ENCODE data around the gene H6PD.

H6PD gene

DNA sequence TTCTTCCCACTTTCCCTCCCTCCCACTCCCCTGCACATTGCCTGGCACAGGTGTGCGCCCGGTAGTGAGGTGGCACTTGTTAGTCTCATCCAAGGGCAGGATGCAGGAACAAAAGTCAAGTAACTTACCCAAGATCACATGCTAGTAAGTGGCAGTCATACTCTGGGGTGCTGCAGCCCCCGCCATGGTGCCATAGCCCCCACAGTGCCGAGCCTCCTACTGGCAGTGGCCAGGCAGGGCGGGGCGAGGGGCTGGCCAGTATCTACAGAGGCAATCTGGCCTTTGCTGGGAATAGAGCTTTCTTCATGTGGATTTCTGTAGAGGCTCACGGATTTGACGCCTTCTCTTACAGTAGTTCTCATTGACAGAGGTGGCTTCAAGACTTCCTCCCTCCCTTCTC lies 26.9 kb downstream of the H6PD start:
- DNase-seq = no peak

DNA sequence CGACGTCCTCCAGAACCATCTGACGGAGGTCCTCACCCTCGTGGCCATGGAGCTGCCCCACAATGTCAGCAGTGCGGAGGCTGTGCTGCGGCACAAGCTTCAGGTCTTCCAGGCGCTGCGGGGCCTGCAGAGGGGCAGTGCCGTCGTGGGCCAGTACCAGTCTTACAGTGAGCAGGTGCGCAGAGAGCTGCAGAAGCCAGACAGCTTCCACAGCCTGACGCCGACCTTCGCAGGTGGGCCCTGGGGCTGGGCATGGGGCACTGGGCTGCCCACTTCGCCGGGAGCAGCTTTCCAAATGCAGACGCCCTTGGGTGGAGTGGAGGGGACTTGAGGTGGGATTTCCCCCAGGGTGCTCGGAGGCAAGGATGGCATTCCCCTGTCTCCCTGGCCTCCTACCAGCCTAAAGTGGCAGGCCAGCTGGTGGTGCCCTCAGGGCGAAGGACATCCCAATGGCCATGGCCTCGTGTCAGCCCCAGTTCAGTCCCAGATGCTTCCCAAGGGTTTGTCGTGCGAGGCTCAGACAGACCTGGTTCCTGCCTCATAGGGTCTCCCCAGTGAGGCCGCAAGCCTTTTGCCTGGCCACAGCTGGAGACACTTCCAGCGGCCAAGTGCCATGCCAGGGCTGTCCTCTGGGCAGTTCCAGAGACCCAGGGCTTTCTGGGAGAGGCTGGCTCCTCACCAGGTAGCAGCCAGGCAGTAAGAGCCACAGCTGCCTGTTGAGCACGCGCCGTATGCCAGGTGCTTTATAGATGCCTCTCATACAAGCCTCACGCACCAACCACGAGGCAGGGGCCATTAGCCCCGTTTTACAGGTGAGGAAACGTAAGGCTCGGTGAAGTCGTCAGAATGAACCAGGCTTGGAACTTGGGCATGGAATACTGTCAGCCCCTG lies 27.8 kb downstream of the H6PD start:
- no peak for DNase-seq

DNA sequence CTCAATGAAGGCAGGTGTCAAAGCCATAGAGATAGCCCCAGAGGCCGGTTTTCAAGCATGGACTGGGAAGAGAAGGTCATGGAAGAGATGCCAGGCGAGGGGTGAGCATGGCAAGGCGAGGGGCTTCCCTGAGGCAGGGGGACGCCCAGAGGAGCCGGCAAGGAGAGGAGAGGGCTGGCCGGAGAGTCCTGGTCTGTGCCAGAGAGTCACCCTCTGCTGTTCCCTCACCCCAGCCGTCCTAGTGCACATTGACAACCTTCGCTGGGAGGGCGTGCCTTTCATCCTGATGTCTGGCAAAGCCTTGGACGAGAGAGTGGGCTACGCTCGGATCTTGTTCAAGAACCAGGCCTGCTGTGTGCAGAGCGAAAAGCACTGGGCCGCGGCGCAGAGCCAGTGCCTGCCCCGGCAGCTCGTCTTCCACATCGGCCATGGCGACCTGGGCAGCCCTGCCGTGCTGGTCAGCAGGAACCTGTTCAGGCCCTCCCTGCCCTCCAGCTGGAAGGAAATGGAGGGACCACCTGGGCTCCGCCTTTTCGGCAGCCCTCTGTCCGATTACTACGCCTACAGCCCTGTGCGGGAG lies 28.8 kb downstream of the H6PD start:
- DNase-seq = no peak

DNA sequence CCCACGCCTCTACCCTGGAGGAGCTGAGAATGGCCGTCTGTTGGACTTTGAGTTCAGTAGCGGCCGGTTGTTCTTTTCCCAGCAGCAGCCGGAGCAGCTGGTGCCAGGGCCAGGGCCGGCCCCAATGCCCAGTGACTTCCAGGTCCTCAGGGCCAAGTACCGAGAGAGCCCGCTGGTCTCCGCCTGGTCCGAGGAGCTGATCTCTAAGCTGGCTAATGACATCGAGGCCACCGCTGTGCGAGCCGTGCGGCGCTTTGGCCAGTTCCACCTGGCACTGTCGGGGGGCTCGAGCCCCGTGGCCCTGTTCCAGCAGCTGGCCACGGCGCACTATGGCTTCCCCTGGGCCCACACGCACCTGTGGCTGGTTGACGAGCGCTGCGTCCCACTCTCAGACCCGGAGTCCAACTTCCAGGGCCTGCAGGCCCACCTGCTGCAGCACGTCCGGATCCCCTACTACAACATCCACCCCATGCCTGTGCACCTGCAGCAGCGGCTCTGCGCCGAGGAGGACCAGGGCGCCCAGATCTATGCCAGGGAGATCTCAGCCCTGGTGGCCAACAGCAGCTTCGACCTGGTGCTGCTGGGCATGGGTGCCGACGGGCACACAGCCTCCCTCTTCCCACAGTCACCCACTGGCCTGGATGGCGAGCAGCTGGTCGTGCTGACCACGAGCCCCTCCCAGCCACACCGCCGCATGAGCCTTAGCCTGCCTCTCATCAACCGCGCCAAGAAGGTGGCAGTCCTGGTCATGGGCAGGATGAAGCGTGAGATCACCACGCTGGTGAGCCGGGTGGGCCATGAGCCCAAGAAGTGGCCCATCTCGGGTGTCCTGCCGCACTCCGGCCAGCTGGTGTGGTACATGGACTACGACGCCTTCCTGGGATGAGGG lies 29.7 kb downstream of the H6PD start:
- DNase-seq = no peak

DNA sequence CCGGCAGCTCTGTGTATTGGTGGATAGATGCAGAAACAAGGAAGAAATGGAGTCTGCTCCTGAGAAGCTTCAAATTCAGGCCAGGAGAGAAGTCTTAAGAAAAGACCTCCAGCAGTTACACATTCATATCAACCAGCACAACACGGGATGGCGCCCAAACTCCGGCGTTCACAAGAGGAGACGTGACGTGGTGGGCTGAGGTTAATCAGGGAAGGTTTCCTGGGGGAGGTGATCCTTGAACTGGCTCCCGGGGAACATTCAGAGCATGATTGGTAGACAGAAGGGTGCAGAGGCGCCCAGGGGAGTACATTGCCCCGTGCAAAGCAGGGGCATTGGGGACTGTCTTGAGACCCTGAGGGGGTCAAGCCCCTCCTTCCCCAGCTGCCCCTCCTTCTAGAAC lies 30.5 kb downstream of the H6PD start:
- no peak for DNase-seq

DNA sequence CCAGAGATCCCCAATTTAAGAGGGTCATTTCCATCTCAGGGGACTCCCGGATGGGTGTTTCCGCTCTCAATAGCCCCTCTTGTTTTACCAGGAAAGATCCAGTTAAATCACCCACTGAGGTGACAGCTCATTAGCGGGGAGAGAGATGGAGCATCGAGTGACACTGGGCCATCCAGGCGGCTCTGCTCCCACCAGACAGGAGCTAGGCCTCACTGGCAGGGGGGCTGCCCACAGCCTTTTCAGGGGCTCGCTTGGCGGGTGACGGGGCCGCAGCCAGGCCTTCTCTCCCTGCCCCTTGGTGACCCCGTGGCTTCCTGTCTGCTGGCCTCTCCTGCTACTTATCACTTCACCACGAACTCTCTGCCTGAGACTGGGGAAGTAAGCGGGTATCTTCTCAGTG lies 31.4 kb downstream of the H6PD start:
- DNase-seq = no peak

DNA sequence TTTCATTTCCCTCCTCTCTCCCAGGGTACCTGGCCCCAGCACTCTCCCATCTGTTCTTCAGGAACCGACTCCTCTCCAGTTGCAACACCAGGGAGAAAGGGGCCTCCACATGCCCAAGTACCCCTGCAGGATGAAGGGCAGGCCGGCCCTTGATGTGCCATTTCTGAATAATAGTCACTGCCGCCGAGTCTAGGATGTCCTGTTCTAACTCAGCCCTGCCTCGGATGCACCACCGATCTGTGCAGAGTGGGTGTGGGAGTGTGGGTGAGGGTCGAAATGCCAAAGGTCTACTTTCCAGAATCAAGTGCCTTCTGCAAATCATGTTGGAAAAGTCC lies 32.7 kb downstream of the H6PD start:
- DNase-seq = no peak

DNA sequence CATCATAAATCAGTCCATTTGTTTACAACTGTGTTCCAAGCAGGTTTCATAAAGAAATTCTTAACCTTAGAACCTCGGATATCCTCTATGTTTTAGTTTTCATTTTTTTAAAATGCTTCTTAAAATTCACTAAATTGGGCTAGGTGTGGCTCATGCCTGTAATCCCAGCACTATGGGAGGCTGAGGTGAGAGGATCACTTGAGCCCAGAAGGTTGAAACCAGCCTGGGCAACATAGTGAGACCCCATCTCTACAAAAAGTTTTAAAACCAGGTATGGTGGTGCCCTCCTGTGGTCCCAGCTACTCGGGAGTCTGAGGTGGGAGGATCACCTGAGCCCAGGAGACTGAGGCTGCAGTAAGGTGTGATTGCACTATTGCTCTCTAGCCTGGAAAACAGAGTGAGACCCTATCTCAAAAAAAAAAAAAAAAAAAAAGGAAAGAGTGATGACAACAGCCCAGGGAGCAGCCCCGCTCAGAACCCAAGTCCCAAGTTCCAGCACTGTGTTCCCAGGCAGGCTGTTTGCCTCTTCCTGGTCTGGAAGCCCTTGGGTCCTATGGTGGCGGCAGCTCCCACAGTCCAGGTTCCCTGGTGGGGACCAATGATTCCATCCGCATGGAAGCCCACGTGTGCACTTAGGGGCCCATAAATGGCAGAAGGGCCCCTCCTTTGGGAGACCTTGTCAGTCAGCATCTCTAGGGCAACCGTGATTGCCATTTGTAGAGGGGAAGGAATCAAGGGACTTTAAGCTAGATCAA lies 33.4 kb downstream of the H6PD start:
- no peak for DNase-seq

DNA sequence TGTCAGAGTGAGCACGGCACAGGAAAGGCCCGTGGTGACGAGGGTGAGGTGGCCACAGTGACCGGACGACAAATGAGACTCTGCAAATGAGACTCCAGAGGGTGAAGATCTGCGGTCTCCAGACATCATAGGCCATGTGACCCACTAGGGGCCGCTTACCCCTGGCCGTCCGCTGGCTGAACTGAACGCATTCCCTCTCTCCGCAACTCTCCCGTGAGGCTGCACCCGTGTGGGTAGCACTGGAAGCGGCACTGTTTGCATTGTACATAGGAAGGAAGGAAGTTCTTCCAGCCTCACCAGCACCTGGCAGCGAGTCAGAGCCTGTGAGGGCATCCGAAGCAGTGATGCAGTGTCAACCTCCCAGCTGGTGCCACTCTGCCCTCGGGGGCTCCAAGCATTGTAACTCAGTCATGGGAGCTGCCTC lies 34.5 kb downstream of the H6PD start:
- DNase-seq = no peak

DNA sequence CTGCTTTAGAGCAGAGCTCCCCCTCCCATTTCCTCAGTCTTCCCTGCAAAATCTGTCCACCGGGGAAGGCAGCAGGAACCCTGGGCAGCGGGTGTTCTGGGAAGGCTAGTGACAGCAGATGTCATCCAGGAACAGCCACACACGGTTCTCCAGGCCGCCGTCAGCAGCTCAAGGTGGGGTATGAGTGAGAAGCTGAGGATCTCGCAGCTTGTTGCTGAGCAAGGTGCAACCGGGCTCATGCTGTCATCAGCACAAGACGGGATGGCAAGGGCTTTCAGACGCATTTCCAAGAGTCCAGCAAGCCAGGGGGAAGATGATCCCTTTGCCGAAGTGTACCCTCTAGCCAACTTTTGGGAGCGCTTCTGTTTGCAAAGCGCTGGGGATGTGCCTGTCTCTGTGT lies 35.1 kb downstream of the H6PD start:
- DNase-seq = no peak

DNA sequence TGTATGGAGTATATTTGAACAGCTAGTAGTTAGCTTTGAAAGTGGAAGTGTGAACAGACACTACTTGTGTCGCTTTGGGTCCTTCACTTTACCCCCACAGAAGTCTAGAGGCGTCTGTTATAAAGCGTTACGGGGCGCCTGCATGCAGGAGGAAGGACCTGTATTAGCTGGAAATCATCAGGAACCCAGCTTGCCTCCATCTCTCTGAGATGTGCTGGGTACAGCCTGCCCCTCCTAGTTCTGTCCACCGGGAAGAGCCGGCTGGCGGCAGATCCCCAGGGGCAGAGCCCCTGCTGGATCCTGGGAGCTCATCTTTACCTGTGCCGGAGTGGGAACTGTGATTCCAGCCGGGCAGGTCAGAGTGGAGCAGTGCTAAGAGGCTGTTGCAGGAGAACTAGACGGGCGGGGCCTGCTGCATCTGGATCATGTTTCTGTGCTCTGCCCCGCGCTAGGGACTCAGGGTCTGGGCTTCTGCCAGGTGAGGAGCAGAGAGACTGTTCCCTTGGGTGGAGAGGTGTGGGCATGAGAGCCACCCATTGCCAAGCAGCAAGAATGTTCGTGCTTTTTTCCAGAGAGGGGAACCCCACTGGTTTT lies 35.8 kb downstream of the H6PD start:
- no peak for DNase-seq

DNA sequence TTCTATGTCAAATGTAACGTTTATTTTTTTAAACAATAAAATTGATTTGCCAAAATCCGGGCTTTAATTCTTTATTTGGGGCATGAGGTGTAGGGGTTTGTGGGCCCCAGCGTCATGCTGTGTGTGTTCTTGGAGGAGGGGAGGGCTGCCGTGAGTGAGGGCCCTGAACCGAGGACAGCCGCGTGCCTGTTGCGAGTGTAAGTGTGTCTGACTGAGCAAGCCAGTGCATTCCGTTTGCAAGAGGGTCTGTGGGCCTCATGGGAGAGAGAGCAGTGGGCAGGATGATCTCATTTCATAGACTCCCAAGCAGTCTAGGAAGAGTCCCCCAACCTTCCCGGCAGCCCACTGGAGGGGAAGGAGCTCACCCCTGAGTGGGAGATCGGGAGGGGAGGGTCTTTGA lies 36.7 kb downstream of the H6PD start:
- DNase-seq = no peak

DNA sequence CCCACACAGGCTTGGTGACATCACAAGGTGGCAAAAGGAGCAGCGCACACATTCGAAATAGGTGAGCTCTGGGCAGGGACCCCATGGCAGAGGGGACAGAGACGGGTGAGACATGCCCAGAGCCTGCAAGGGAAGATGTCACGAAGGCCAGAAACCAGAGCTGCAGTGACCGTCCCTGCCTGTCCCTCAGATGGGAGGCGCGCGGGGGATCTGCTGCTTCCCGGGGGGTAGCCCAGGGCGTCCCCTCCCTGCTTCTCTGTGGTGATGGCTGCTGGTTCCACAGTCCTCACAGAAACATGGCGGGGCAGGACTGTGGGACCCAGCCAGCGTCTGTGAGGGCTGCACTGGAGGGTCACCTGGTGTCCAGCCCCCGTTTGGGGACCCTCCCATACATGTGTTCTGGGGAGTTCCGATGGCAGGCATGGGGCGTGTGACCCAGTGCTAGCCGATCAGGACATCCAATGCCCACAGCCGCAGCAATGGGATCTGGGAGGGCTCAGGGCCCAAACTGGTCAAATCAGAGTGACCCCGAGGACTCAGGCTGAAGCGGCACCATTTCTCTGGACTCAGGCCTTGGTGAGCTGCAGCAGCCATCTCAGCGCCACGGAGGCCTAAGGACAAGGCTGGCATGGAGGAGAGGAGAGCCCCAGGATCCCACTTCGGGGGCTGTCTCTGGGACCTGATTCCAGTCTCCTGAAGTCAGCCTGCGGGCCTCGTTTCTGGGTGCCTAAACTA lies 37.5 kb downstream of the H6PD start:
- DNase-seq = no peak

DNA sequence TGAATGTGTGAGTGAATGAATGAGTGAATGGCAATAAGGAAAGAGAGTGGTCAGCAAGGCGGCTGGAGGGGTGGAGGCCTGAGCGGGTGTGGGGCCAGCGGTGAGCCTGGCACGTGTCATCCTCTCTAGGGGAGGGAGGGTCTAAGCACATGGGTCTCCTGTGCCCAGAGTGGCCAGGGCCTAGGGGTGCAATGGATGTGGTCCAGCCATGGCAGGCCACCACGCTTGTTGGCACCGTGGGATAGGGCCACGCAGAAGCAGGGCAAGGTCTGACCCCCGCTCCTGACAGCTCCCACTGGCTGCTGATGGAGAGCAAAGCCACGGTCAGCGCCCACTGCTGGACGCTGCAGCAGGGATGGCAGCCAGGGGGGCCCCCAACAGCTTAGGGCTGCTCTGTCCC lies 38.6 kb downstream of the H6PD start:
- DNase-seq = no peak

DNA sequence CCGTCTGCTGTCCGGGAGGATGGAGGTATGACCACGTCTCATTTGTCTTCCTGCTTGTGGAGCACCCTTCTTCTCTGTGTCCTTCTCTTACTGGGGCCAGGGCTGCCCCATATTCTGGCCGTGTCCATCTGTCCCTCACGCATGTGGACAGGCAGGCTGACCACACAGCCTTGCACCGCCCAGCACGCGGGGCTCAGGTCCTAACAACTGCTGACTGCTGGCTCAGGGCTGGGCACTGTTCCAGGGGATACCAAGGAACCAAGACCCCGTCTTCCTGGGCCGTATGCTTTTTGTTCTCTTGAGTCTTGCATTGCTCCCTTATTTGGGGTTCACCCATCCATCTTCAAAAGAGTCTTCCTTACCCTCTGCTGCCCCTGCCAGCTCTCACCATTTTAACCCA lies 40.6 kb downstream of the H6PD start:
- no peak for DNase-seq

DNA sequence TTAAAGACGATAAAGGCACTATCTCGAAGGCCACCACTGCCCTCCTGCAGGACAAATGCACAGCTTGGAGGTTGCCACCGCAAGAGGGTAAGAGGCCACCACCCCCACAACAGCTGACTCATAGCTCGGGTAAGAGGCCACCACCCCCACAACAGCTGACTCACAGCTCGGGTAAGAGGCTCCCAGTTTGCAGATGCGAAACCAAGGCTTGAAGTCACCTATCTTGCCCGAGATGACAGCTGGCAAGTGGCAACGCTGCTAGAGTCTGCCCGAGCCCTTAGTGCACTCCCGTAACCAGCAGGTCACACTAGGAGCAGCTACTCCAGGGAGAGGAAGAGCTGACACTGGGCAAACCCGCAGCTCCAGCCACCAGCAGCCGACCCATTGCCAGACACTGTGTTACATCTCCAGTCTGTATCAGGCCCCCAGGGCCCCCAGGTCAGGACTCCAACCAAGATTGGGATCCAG lies 41.0 kb downstream of the H6PD start:
- DNase-seq = peak; percentile 69

DNA sequence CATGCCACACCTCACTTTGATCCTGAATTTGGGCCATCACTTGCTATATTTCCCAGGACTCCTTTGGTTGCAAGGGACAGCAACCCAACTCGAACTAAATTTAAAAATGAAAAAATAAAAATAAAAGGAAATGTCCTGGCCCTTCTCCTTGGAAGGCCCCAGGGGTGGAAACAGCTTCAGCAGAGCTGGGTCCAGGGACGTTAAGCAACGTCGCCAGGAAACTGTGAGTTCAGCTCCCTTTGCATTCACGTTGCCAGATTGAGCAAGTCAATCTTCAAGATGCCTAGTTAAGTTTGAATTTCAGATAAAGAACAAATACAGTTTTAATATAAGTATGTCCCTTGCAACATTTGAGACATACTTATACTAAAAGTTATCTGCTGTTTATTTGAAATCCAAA lies 43.5 kb downstream of the H6PD start:
- DNase-seq = no peak

DNA sequence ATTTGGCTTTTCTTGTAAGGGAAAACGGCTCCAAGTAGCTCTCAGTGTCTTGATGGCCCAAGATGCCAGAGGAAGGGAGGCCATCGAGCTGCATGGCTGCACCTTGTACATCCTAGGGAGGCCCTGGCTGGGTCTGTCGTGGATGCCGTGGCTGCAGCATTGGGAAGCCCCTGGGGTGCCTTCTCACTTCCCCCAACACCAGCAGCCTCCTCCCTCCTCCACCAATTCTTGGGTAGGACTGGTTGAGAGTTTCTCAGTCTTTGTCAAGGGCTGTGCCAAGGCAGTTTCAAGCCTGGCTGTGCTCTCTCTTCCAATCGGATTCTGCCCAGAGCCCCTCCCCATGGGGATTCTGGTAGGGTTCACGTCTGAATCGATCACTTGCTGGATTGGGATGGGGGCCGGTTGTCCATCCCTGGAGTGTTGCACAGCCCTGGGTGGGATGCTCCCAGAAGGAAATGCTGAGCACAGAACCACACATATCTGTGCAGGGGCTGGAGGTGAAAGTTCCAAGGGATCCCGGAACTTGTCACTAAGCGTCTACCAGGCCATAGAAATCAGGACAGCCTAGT lies 44.1 kb downstream of the H6PD start:
- DNase-seq = no peak

DNA sequence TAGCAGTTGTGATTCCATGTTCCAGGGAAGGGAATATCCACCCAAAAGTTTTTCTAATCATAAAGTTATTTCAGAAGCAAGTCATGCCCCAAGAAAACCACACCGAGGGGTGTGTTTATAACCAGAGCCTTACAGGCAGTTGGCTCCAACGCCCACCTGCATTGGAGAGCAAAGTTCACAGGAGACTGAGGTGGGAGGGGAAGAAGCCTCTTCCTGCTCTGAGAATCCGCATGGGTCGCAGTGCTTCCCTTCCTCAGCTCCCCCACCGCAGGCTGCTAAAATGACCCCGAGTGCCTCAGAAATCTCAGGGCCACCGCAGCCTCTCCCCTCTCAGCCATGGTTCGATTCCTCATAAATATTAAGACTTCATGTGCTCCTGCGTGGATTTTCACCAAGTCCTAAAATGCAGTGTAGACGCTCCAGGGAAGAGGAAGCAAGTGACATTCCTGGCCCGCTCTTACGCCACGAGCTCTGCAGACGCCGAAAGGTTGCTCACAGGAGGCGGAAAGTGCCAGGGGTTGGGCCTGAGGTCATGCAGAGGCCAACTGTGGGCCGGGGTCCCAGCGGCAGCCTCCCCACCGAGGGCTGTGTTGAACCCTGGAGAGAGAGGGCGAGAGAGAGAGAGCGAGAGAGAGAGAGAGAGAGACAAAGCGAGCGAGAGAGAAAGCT lies 44.7 kb downstream of the H6PD start:
- DNase-seq = no peak

DNA sequence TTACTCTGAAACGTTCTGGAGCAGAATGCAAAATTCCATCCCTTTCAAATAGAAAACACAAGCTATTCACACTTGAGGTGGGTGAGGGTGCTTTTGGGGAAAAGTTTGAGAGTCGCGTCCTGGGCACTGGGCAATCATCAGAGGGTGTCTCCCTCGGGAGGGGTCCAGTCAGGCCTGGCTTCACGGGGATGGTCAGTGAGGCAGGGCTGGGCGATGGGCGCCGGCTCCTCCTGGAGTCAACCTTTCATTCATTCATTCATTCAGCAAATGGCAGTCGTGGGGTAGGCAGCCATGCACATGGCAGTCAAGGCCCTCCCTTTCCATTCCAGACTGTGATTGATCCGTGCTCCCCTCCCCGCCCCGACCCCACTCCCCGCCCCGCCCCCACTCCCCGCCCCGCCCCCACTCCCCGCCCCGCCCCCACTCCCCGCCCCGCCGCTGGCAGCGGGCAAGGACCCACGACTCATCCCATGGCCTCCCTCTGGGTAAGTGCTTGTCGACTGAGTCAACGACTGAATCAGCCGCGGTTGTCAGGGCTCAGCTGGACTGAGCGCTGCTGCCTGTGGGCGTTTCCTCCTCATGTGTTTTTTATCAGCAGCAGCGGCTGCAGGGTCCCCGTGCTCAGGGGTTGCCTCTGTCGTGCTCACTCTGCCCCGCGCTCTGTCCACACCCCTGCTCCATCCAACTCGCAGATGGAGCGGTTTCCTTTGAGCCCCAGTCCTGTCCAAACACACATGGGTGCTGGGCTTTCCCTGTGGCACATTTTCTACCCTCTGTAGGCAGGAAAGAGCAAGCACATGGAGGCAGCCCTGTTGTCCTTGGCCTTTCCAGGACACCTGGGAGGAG lies 45.7 kb downstream of the H6PD start:
- DNase-seq = peak; percentile 52
